Measurements from ENCODE around the gene LCN15.
"Not testable (repeated sequence)": the region's sequence is repeated elsewhere in the genome, so short reads cannot be mapped to it uniquely, and the experiment has no call there.

The LCN15 gene

DNA sequence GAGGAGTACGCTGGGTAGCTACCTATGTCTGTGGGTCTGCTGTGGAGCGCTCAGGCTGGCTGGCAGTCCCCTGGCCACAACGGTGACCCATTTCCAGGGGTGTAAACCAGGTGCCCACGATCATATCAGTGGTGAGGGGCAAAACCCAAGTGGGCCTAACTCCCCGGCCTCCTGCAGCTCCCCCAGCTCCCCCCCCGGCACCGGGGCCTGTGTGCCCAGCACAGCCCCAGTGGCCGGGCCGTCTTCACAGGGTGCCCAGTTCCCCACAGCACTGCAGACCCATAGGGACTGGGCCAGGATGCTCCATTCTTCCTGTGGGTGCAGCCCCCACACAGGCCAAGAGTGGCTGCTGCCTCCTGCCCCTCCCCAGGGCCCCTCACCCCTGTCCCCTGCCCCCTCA, 5.3 kb downstream of the LCN15 start:
- H3K4me3 ChIP-seq (ENCODE audit: low read depth, low read length), result no peak overlapping the region
- DNase-seq (ENCODE audit: low read depth), result no peak
- no peak for TF ChIP-seq CTCF (IDR thresholded peaks at IDR 0.05; ENCODE audit: low read depth, low read length, missing control alignments)
- in situ Hi-C loops (cut with HindIII; ENCODE audit: low sequenced_read_pairs), result no loop called here

GRCh38 chr9:136757751-136758140, 6.6 kb downstream of the LCN15 start:
- no peak overlapping the region for H3K4me3 ChIP-seq (ENCODE audit: low read depth, low read length)
- TF ChIP-seq CTCF (IDR thresholded peaks at IDR 0.05; ENCODE audit: low read depth, low read length, missing control alignments), result no peak
- no peak for DNase-seq (ENCODE audit: low read depth)
- in situ Hi-C loops (cut with HindIII; ENCODE audit: low sequenced_read_pairs), result no loop called here

DNA sequence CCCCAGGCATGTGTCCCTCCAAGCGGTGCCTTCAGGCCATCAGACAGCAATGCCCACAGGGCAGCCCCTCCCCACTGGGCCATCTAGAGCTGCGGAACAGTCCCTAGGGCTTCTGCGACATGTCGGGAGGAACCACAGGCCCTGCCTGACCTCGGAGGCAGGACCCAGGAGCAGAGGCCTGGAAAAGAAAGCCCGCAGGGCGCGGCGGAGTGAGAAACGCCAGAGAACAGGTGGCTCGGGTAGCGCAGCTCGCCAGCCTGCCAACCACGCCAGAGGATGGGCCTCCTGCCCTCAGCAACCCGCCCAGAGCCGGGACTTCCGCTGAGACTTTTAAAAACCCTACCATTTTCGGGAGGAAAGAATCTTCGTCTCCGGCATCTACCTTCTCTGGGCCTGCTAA, 7.0 kb downstream of the LCN15 start:
- no peak for TF ChIP-seq CTCF (IDR thresholded peaks at IDR 0.05; ENCODE audit: low read depth, low read length, missing control alignments)
- no peak for DNase-seq (ENCODE audit: low read depth)
- H3K4me3 ChIP-seq (ENCODE audit: low read depth, low read length), result no peak overlapping the region
- in situ Hi-C loops (cut with HindIII; ENCODE audit: low sequenced_read_pairs), result no loop called here

DNA sequence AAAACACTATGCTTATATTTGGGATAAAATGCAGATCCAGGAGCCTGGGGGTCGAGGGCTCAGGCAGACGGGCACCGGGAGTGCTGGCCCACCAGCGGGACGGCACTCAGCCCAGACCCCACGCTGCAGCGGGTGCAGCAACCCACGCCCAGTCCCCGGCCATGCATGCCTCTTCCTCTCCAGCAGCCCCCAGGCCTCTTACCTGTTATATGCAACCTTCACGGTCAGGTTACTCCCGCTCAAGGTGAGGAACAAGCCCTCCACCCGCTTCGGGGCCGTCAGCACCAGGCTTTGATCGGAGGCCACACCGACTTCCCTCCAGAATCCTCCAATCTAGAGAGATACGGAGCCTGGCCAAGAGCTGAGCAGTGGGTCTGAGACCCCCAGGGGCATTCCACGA, 7.5 kb downstream of the LCN15 start:
- in situ Hi-C loops (cut with HindIII; ENCODE audit: low sequenced_read_pairs), result no loop called here

GRCh38 chr9:136756134-136756438, 8.2 kb downstream of the LCN15 start:
- no peak for TF ChIP-seq CTCF (IDR thresholded peaks at IDR 0.05; ENCODE audit: low read depth, low read length, missing control alignments)
- in situ Hi-C loops (cut with HindIII; ENCODE audit: low sequenced_read_pairs), result no loop called here
- no peak for DNase-seq (ENCODE audit: low read depth)
- H3K4me3 ChIP-seq (ENCODE audit: low read depth, low read length), result no peak overlapping the region

More for the DNA sequence above, 7.5 kb downstream of the LCN15 start:
- TF ChIP-seq CTCF (IDR thresholded peaks at IDR 0.05; ENCODE audit: low read depth, low read length, missing control alignments), result no peak
- H3K4me3 ChIP-seq (ENCODE audit: low read depth, low read length), result no peak overlapping the region
- DNase-seq (ENCODE audit: low read depth), result no peak

GRCh38 chr9:136755302-136756133, 8.8 kb downstream of the LCN15 start:
- DNase-seq (ENCODE audit: low read depth); H3K4me3 ChIP-seq (ENCODE audit: low read depth, low read length); in situ Hi-C loops (cut with HindIII; ENCODE audit: low sequenced_read_pairs): not testable (repeated sequence)

DNA sequence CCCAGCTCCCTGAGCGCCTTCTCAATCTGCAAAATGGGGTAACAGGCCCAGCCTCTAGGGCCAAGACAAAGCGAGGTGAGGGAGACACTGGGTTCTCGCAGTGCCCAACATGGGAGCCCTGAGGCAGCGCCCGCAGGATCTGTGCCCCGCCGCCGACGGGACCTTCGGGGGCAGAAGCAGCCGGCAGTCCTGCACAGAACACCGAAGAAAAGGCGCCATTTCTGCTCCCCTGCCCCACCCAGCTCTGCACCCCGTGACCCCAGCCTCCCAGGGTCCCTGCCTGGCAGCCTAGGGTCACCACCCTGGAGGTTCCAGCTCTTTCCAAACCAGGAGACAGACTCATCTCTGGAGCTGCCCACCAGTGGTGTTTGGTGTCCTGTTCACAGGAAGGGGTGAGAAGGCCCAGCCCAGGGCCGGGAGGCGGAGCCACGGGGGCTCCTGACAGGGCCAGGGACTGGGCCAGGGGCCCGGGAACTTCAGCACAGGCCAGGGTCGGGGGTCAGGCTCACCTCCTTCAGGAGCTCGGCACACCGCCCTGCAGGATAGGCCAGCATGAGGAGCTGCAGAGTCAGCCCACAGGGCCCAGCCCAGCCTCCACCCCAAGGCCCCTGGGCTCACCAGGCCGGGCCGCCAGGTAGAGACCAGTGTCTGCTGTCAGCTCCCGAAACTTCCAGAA, 9.6 kb downstream of the LCN15 start:
- DNase-seq (ENCODE audit: low read depth), result no peak
- no peak overlapping the region for H3K4me3 ChIP-seq (ENCODE audit: low read depth, low read length)
- no peak for TF ChIP-seq CTCF (IDR thresholded peaks at IDR 0.05; ENCODE audit: low read depth, low read length, missing control alignments)
- in situ Hi-C loops (cut with HindIII; ENCODE audit: low sequenced_read_pairs), result no loop called here

Measured in astrocyte of the cerebellum (primary cell).